Measurements from ENCODE around the gene KLHL5. TPM values are rescaled to one million over a fixed set of nuclear protein-coding genes. Genes with fewer than 3 reads are reported as not detected.

Gene KLHL5
- total RNA-seq, 1 experiment from 2014 or later: 128 TPM

GRCh38 chr4:39078829-39079228 lies 16.8 kb downstream of the KLHL5 start:
- intact Hi-C loops (cut with micrococcal nuclease; ENCODE audit: unreplicated experiment) (no loop called here), in situ Hi-C loops (cut with HindIII; ENCODE audit: low pct_unique_long_range_greater_than_20kb, low sequenced_read_pairs) (no loop called here)
- Histone ChIP-seq H3K27me3 (ENCODE audit: control insufficient read depth, insufficient read depth, low read length) (no peaks in the 10 kb centered on the region), H3K36me3 (ENCODE audit: control insufficient read depth, insufficient read depth, low read length) (peaks cover 7% of the 10 kb centered on the region; the same call in 1 of the 2 replicates), H3K4me3 (ENCODE audit: low read depth in 2 of 2, low read length in 2 of 2) (no peak overlapping the region), H3K27ac (ENCODE audit: low read length) (no peak overlapping the region), H3K9me3 (ENCODE audit: control insufficient read depth, insufficient read depth, low read depth, low read length) (no peaks in the 10 kb centered on the region), H3K4me1 (ENCODE audit: control insufficient read depth, insufficient read depth, low read length) (no peaks in the 10 kb centered on the region)
- ChIA-PET CTCF (no interaction called here), POLR2A (no interaction called here)
- no TSS peak for BruUV-seq (replicated peaks)
- TF ChIP-seq POLR2AphosphoS5 (IDR thresholded peaks at IDR 0.05; ENCODE audit: low read depth, low read length) (no peak), SIN3A (IDR thresholded peaks at IDR 0.05; ENCODE audit: borderline replicate concordance, insufficient read depth, low read depth, low read length) (no peak), TCF7L2 (IDR thresholded peaks at IDR 0.05; ENCODE audit: low read depth, low read length) (no peak), REST (IDR thresholded peaks at IDR 0.05; ENCODE audit: insufficient read depth in 1 of 2, low read depth in 2 of 2, low read length in 1 of 2) (no peak), CTCF (IDR thresholded peaks at IDR 0.05) (no peak)
- ATAC-seq (no peak), DNase-seq (ENCODE audit: low read depth, low spot score) (no peak)

GRCh38 chr4:39083164-39083563 lies 21.1 kb downstream of the KLHL5 start:
- no peak overlapping the region for H3K27ac ChIP-seq (ENCODE audit: low read length)
- TF ChIP-seq SIN3A (IDR thresholded peaks at IDR 0.05; ENCODE audit: borderline replicate concordance, insufficient read depth, low read depth, low read length): no peak
- no peak for TF ChIP-seq CTCF (IDR thresholded peaks at IDR 0.05)
- no peak for TF ChIP-seq POLR2AphosphoS5 (IDR thresholded peaks at IDR 0.05; ENCODE audit: low read depth, low read length)
- TF ChIP-seq REST (IDR thresholded peaks at IDR 0.05; ENCODE audit: insufficient read depth in 1 of 2, low read depth in 2 of 2, low read length in 1 of 2): no peak
- no peak for TF ChIP-seq TCF7L2 (IDR thresholded peaks at IDR 0.05; ENCODE audit: low read depth, low read length)
- ATAC-seq (no peak), DNase-seq (ENCODE audit: low read depth, low spot score) (no peak)
- ChIA-PET CTCF (no interaction called here), POLR2A (no interaction called here)
- H3K4me1 ChIP-seq (ENCODE audit: control insufficient read depth, insufficient read depth, low read length): no peaks in the 10 kb centered on the region
- intact Hi-C loops (cut with micrococcal nuclease; ENCODE audit: unreplicated experiment) (no loop called here), in situ Hi-C loops (cut with HindIII; ENCODE audit: low pct_unique_long_range_greater_than_20kb, low sequenced_read_pairs) (no loop called here)
- H3K36me3 ChIP-seq (ENCODE audit: control insufficient read depth, insufficient read depth, low read length): peaks cover 19% of the 10 kb centered on the region; the same call in 1 of the 2 replicates
- no peak overlapping the region for H3K4me3 ChIP-seq (ENCODE audit: low read depth in 2 of 2, low read length in 2 of 2)
- no TSS peak for BruUV-seq (replicated peaks)
- no peaks in the 10 kb centered on the region for H3K9me3 ChIP-seq (ENCODE audit: control insufficient read depth, insufficient read depth, low read depth, low read length)
- no peaks in the 10 kb centered on the region for H3K27me3 ChIP-seq (ENCODE audit: control insufficient read depth, insufficient read depth, low read length)

All from Panc1 (cell line).